Psoas muscle (tissue), 8 donors: Measurements from ENCODE around the gene CRISPLD2. TPM values are rescaled to one million over a fixed set of nuclear protein-coding genes. Genes with fewer than 3 reads are reported as not detected.

Experiments used
- ATAC-seq, 4 donors: fragments of 200-7000 bp; cut with Tn5 transposase; one replicate each; pipeline ENCODE4 v1.9.1; 2020; ENCODE audit warnings: moderate library complexity in 3 of 4, mild to moderate bottlenecking in 2 of 4
- DNase-seq, 2 donors: peaks; one replicate each; pipeline ENCODE4 v3.0.0-alpha.2; 2020
- H3K27ac ChIP-seq: fragments of 200-600 bp; one replicate; pipeline ENCODE4 v1.8.0; 2022
- H3K27me3 ChIP-seq, 3 donors: fragments of 200-600 bp in 1 of 3; one replicate each; pipeline versions ENCODE4 v1.6.1 to v1.8.0; 2013 to 2022; ENCODE audit warnings: low read length in 2 of 3, mild to moderate bottlenecking in 2 of 3, moderate library complexity in 1 of 3; ENCODE audit not compliant: insufficient read depth in 3 of 3
- H3K36me3 ChIP-seq, 2 donors: fragments of 200-600 bp in 1 of 2; one replicate each; pipeline versions ENCODE4 v1.6.1 to v1.8.0; 2013 to 2022; ENCODE audit warnings: low read depth in 1 of 2, mild to moderate bottlenecking in 1 of 2, moderate library complexity in 1 of 2; ENCODE audit not compliant: insufficient read depth in 1 of 2
- H3K4me1 ChIP-seq: fragments of 200-600 bp; one replicate; pipeline ENCODE4 v1.8.0; 2022
- H3K4me3 ChIP-seq: fragments of 200-600 bp; one replicate; pipeline ENCODE4 v1.8.0; 2022; ENCODE audit warnings: mild to moderate bottlenecking
- H3K9me3 ChIP-seq: fragments of 200-600 bp; one replicate; pipeline ENCODE4 v1.8.0; 2022
- CTCF ChIP-seq: fragments of 200-600 bp; IDR thresholded peaks from one replicate; pipeline ENCODE4 v1.8.0; 2022; ENCODE audit warnings: antibody characterized with exemption
- WGBS, 3 donors: extraction: QIAGEN DNeasy Blood & Tissue Kit; methylation state at CpG; one replicate each; pipeline versions ENCODE4 v1.1.6 to v1.1.7; 2013; 5-methylcytosine and 5-hydroxymethylcytosine counted together
- intact Hi-C, 2 donors: fragments of 100-400 bp; cut with DNase I; formaldehyde crosslinking; loops; one replicate each; pipeline versions ENCODE4 v1.11.0 to v1.14.2; 2022
- polyA plus RNA-seq, 3 donors: library from polyadenylated mRNA; stranded (reverse); fragments of 200-250 nt; gene quantifications; one replicate each; pipeline ENCODE4 v1.2.3, GENCODE V29; 2013
- total RNA-seq, 4 donors: library from RNA; stranded (reverse); fragmentation: NEBNext Ultra II Directional in 2 of 4; extraction: Animal tissue kit (Norgen Biotek cat#: 25700) in 2 of 4; gene quantifications; one replicate each; pipeline versions ENCODE4 v1.2.1 to v1.2.4, GENCODE V29; 2021 to 2023
- donor health status: healthy with polysubstance abuse.
- donor health status: DM: no; HTN: no; CAD: no; lungs with moderate emphysema.
- donor health status: Bipolar disorder and iron deficiency.
- donor health status: healthy.
- donor health status: DM: yes; HTN: yes; CAD: no.
- donor health status: DM: no; HTN: no; CAD: no.
- donor health status: DM: no; HTN: no; CAD: no.
- donor health status: DM: yes; HTN: yes; CAD: no.

Gene CRISPLD2
- total and polyA plus RNA-seq, 7 donors: 7.1 to 28.6 (median 11.5) TPM

DNA sequence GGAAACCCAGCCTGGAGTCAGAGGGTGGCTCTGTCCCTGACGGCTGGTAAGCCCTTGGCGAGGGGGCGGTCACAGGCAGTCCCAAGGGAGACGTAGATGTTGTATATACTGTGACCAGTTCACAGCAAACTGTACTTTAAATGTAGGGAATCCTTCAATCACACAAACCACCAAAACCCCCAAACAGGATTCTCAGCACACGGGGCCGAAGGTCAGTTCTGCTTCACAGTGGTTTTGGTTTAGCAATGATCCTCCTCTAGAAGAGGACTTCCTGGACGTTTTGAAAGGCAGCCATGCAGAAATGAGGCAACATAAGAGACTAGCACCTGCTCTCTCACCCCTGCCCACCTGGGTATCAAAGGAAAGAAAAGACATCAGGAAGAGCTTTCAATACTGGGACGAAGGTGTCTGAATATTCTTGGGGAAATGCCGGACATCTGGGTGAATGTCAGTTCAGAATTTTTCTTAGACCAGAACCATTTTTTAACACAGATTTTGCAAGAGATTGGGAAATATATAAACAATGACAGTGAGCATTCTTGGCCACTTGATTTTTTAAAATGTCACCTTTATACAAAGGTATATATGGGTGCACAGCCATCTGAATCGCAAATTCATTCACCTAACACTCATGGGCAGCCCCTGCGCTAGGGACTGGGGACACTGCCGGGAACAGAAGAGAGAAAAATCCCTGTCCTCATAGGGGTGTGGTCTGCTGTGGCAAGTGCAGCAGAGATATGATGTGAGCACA lies 74.2 kb downstream of the CRISPLD2 start:
- Histone ChIP-seq H3K4me1 (no peaks in the 10 kb centered on the region), H3K36me3 (peaks cover 0 to 5% of the 10 kb centered on the region in 2 donors), H3K4me3 (no peak overlapping the region), H3K27me3 (peaks cover 0 to 2% (median 0%) of the 10 kb centered on the region in 3 donors), H3K9me3 (no peaks in the 10 kb centered on the region), H3K27ac (no peak overlapping the region)
- intact Hi-C loops: no loop called here
- DNase-seq (no peak), ATAC-seq (no peak)
- WGBS, 3 donors: 87 to 89% (median 87%) methylated on average over 12 of the region's 12 CpGs
- TF ChIP-seq CTCF: no peak

- TF ChIP-seq CTCF: no peak
- intact Hi-C loops: no loop called here
- Histone ChIP-seq H3K9me3 (no peaks in the 10 kb centered on the region), H3K36me3 (peaks cover 0 to 5% of the 10 kb centered on the region in 2 donors), H3K27me3 (peaks cover 0 to 2% (median 0%) of the 10 kb centered on the region in 3 donors), H3K27ac (no peak overlapping the region), H3K4me3 (no peak overlapping the region), H3K4me1 (no peaks in the 10 kb centered on the region)
- 76 to 85% (median 84%) methylated on average over 6 of the region's 6 CpGs for WGBS, 3 donors
- DNase-seq: no peak
- no peak for ATAC-seq
These were observed 75.2 kb downstream of the CRISPLD2 start for GRCh38 chr16:84895016-84895415.

- no peaks in the 10 kb centered on the region for H3K4me1 ChIP-seq
- H3K27ac ChIP-seq: no peak overlapping the region
- no peak for TF ChIP-seq CTCF
- 84 to 87% (median 87%) methylated on average over 9 of the region's 9 CpGs for WGBS, 3 donors
- H3K36me3 ChIP-seq: peaks cover 0 to 5% of the 10 kb centered on the region in 2 donors
- H3K4me3 ChIP-seq: no peak overlapping the region
- no peaks in the 10 kb centered on the region for H3K9me3 ChIP-seq
- intact Hi-C loops: no loop called here
- ATAC-seq (no peak), DNase-seq (no peak)
- H3K27me3 ChIP-seq: peaks cover 0 to 2% (median 0%) of the 10 kb centered on the region in 3 donors
These were observed 77.1 kb downstream of the CRISPLD2 start for GRCh38 chr16:84896847-84897246.

- Histone ChIP-seq H3K36me3 (peaks cover 0 to 5% of the 10 kb centered on the region in 2 donors), H3K4me1 (no peaks in the 10 kb centered on the region), H3K9me3 (no peaks in the 10 kb centered on the region), H3K27ac (no peak overlapping the region), H3K27me3 (peaks cover 0 to 2% (median 0%) of the 10 kb centered on the region in 3 donors), H3K4me3 (no peak overlapping the region)
- WGBS, 3 donors: 79 to 87% (median 81%) methylated on average over 15 of the region's 15 CpGs
- intact Hi-C loops: no loop called here
- ATAC-seq: peak in 1 of 4 donors; percentile 26
- DNase-seq: no peak
- no peak for TF ChIP-seq CTCF
These were observed 78.2 kb downstream of the CRISPLD2 start for GRCh38 chr16:84897911-84898377.
